SK-N-MC (cell line): Measurements from ENCODE around the gene CRACDL.

Experiments used
- EZH2 ChIP-seq: fragments of 200-600 bp; sonication (generic); IDR thresholded peaks from one replicate; pipeline ENCODE4 v1.6.1; 2017; ENCODE audit warnings: antibody characterized with exemption
- FOXP2 ChIP-seq: optimal IDR thresholded peaks from 2 replicates; pipeline ENCODE3; 2011; ENCODE audit warnings: mild to moderate bottlenecking, moderate library complexity; ENCODE audit not compliant: insufficient read depth; ENCODE audit errors: extremely low read length, control extremely low read depth
- POLR2AphosphoS5 ChIP-seq: IDR thresholded peaks from 2 replicates; pipeline ENCODE4 v1.6.1; 2012; ENCODE audit warnings: mild to moderate bottlenecking, low read depth, low read length, borderline replicate concordance

DNA sequence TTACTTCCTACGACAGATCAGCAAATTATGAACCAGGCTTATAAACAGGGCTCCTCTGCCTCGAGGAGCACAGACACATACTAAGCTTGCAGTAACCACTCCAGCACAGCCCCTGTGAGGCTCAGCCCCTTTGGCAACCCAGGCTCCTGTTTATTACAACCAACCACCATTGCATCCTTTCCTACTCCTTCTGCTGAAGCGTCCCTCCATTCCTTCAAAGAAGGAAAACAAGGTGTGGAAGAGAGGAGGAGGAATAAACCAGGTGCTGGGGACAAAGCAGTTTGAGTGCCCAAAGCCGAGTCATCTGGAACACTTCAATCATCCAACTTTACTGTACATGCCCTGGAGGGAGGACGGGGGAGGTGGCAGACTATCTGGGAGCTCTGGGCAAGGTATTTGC is 117.9 kb downstream of the CRACDL start:
- TF ChIP-seq EZH2 (no peak), POLR2AphosphoS5 (no peak), FOXP2 (no peak)
